Endothelial cell of umbilical vein (primary cell): Measurements from ENCODE around the gene RPS27. TPM values are rescaled to one million over a fixed set of nuclear protein-coding genes. Genes with fewer than 3 reads are reported as not detected.
A peak's percentile ranks its signal among the peaks of the same experiment; 100 is the strongest.

ENCODE experiments used
- BruUV-seq: library from RNA; stranded (reverse); fragments of 400-500 nt; replicated peaks from 2 replicates; lab custom pipeline; 2021; lab: Mats Ljungman, UMichigan
- CTCF ChIA-PET: fragments of 300-600, 350-600 bp; sonication (Branson Sonifier 250); formaldehyde crosslinking; loops from one replicate; lab custom pipeline; 2021; ENCODE audit warnings: antibody characterized with exemption, inconsistent platforms; lab: Charles Lee
- POLR2A ChIA-PET: fragments of 300-600, 350-600 bp; sonication (Branson Sonifier 250); formaldehyde crosslinking; loops from one replicate; lab custom pipeline; 2021; ENCODE audit warnings: antibody characterized with exemption, inconsistent platforms; lab: Charles Lee
- DNase-seq: peaks from one replicate; pipeline ENCODE4 v3.0.0-alpha.2; 2011; ENCODE audit warnings: low read depth, low spot score
- FAIRE-seq: peaks from 2 replicates; lab custom pipeline; 2011; peaks lifted over from hg19 to GRCh38; lab: Jason Lieb, UNC
- H2AFZ ChIP-seq: 2 replicates; pipeline ENCODE4 v1.6.0; 2012; ENCODE audit warnings: low read depth, low read length, control low read depth, inconsistent platforms
- H3K27ac ChIP-seq: 2 replicates; pipeline ENCODE4 v1.5.1; 2011; ENCODE audit warnings: low read depth, mild to moderate bottlenecking, control low read depth, low read length, moderate library complexity; ENCODE audit not compliant: insufficient read depth
- H3K27me3 ChIP-seq, 2 experiments: 2 replicates each; pipeline versions ENCODE4 v1.6.0 to v1.6.1; 2011; ENCODE audit warnings: low read length in 2 of 2, mixed read lengths in 1 of 2; ENCODE audit not compliant: control insufficient read depth in 2 of 2, insufficient read depth in 2 of 2
- H3K36me3 ChIP-seq, 2 experiments: 2 replicates in 1 of 2; 3 replicates in 1 of 2; pipeline ENCODE4 v1.5.1; 2011; ENCODE audit warnings: low read length in 2 of 2, mild to moderate bottlenecking in 1 of 2, moderate library complexity in 1 of 2; ENCODE audit not compliant: control insufficient read depth in 2 of 2, insufficient read depth in 2 of 2; ENCODE audit errors: extremely low read depth in 1 of 2
- H3K4me1 ChIP-seq: 3 replicates; pipeline ENCODE4 v1.5.1; 2011; ENCODE audit warnings: mild to moderate bottlenecking, low read length; ENCODE audit not compliant: control insufficient read depth, insufficient read depth; ENCODE audit errors: extremely low read depth
- H3K4me2 ChIP-seq: 2 replicates; pipeline ENCODE4 v1.6.1; 2011; ENCODE audit warnings: low read length, control low read depth, mixed read lengths; ENCODE audit not compliant: insufficient read depth
- H3K4me3 ChIP-seq, 3 experiments: fragments of 200-600 bp in 1 of 3; sonication (generic), shearing (Covaris generic) in 1 of 3; replicated peaks in 1 of 3; 2 replicates each; pipeline ENCODE4 v1.5.1; 2011 to 2016; ENCODE audit warnings: control low read depth in 3 of 3, low read length in 3 of 3, mild to moderate bottlenecking in 2 of 3, inconsistent platforms in 1 of 3, low read depth in 1 of 3, moderate library complexity in 1 of 3; ENCODE audit not compliant: insufficient read depth in 1 of 3
- H3K79me2 ChIP-seq: 2 replicates; pipeline ENCODE4 v1.6.0; 2012; ENCODE audit warnings: low read length, inconsistent platforms; ENCODE audit not compliant: control insufficient read depth, insufficient read depth
- H3K9ac ChIP-seq: replicated peaks from 2 replicates; pipeline ENCODE3; 2011; ENCODE audit warnings: low read length, control low read depth; ENCODE audit not compliant: insufficient read depth; ENCODE audit errors: extremely low read depth
- H3K9me1 ChIP-seq: replicated peaks from 3 replicates; pipeline ENCODE4 v1.6.0; 2011; ENCODE audit warnings: mild to moderate bottlenecking, low read length; ENCODE audit not compliant: control insufficient read depth, insufficient read depth; ENCODE audit errors: extremely low read depth
- H3K9me3 ChIP-seq: replicated peaks from 2 replicates; pipeline ENCODE4 v1.5.1; 2012; ENCODE audit warnings: low read length, inconsistent platforms; ENCODE audit not compliant: control insufficient read depth, insufficient read depth
- H4K20me1 ChIP-seq: replicated peaks from 2 replicates; pipeline ENCODE3; 2011; ENCODE audit warnings: mild to moderate bottlenecking, low read length; ENCODE audit not compliant: control insufficient read depth, insufficient read depth; ENCODE audit errors: extremely low read depth
- EZH2 ChIP-seq: IDR thresholded peaks from 2 replicates; pipeline ENCODE4 v1.6.1; 2012; ENCODE audit warnings: borderline replicate concordance, low read depth, mild to moderate bottlenecking, moderate library complexity, low read length, inconsistent platforms; ENCODE audit not compliant: severe bottlenecking
- FOS ChIP-seq: IDR thresholded peaks from 2 replicates; pipeline ENCODE4 v1.6.1; 2011; ENCODE audit warnings: mild to moderate bottlenecking, low read length, moderate library complexity, borderline replicate concordance; ENCODE audit not compliant: insufficient read depth
- GATA2 ChIP-seq: IDR thresholded peaks from 2 replicates; pipeline ENCODE4 v1.7.0; 2011; ENCODE audit warnings: low read depth, mild to moderate bottlenecking, moderate library complexity, mixed read lengths, low read length; ENCODE audit not compliant: insufficient read length, insufficient read depth
- JUN ChIP-seq: IDR thresholded peaks from 2 replicates; pipeline ENCODE4 v1.6.1; 2011; ENCODE audit warnings: borderline replicate concordance, low read depth; ENCODE audit not compliant: insufficient read length, insufficient read depth
- MYC ChIP-seq: IDR thresholded peaks from one replicate; pipeline ENCODE4 v1.6.1; 2011; ENCODE audit warnings: mild to moderate bottlenecking, low read depth, low read length
- POLR2A ChIP-seq: IDR thresholded peaks from 2 replicates; pipeline ENCODE4 v1.6.1; 2012; ENCODE audit warnings: low read depth, mild to moderate bottlenecking, control low read depth, low read length
- POLR2AphosphoS5 ChIP-seq: IDR thresholded peaks from 2 replicates; pipeline ENCODE4 v1.6.1; 2012; ENCODE audit warnings: low read depth, mild to moderate bottlenecking, control low read depth, low read length, moderate library complexity; ENCODE audit not compliant: insufficient read depth
- dilution Hi-C: fragments of 300-500 bp; cut with MboI; formaldehyde crosslinking; loops from one replicate; pipeline ENCODE4 v1.15.0; 2019; ENCODE audit warnings: low sequenced_read_pairs; ENCODE audit not compliant: extremely low pct_ligation_motif_present
- intact Hi-C: fragments of 100-400 bp; cut with micrococcal nuclease; formaldehyde crosslinking; loops from one replicate; pipeline ENCODE4 v1.10.0; 2022
- polyA plus RNA-seq, 4 experiments: library from polyadenylated mRNA; depleted of rRNA in 3 of 4; stranded (reverse) in 3 of 4; unstranded in 1 of 4; fragments of >200 nt; gene quantifications; 2 replicates each; pipeline versions ENCODE4 v1.2.1 to v1.2.3, GENCODE V29; 2011 to 2012; ENCODE audit warnings: missing spikeins in 1 of 4
- total RNA-seq: library from RNA; stranded (reverse); gene quantifications from 2 replicates; pipeline ENCODE4 v1.2.3, GENCODE V29; 2021
- TF ChIP-seq, protein P1 (sequence below): IDR thresholded peaks from 2 replicates; pipeline ENCODE4 v1.6.1; 2011; ENCODE audit not compliant: insufficient read depth, insufficient read length
- TF ChIP-seq, protein P2 (sequence below), 2 donors: IDR thresholded peaks; 1 replicate in 1 of 2; 2 replicates in 1 of 2; pipeline ENCODE4 v1.5.1; 2011; ENCODE audit warnings: low read length in 2 of 2, mild to moderate bottlenecking in 2 of 2, moderate library complexity in 2 of 2, control low read depth in 1 of 2, inconsistent platforms in 1 of 2, low read depth in 1 of 2; ENCODE audit not compliant: insufficient read depth in 1 of 2; ENCODE audit errors: extremely low read depth in 1 of 2

RPS27 gene
- total and polyA plus RNA-seq, 2 donors (not counting 3 experiments of a cell fraction or from before 2014, with no cell fraction given): 1,120 to 1,521 TPM

DNA sequence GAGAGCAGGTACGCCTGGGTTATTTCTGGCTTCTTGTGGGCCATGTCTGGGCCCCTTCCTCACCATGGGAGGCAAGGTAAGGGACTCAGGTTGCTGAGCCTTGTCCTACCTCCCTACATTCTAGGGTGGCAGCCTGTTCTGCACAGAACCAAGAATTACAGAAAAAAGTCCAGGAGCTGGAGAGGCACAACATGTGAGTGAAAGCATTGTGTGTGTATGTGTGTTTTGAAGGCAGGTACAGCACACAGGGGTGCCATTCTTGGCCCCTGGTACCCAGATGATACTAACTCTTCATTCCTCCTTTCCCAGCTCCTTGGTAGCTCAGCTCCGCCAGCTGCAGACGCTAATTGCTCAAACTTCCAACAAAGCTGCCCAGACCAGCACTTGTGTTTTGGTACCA, 17.5 kb upstream of the RPS27 start:
- dilution Hi-C loops (no loop called here), intact Hi-C loops (no loop called here)
- Histone ChIP-seq H3K9me3 (no peaks in the 10 kb centered on the region), H4K20me1 (no peaks in the 10 kb centered on the region), H2AFZ (no peak overlapping the region), H3K9ac (no peak overlapping the region), H3K27ac (no peak overlapping the region), H3K79me2 (peaks cover 16% of the 10 kb centered on the region), H3K27me3 (no peaks in the 10 kb centered on the region), H3K4me3 (no peak overlapping the region), H3K4me1 (peaks cover 14% of the 10 kb centered on the region), H3K9me1 (no peaks in the 10 kb centered on the region), H3K4me2 (no peak overlapping the region), H3K36me3 (peaks cover 3 to 13% of the 10 kb centered on the region in 2 experiments)
- CTCF ChIA-PET: interaction anchor here (1.1 kb wide), 1 partner anchor 27 kb away, joined by 3 read pairs; the partner anchor contains the start of gene DENND4B
- POLR2A ChIA-PET: no interaction called here
- DNase-seq: no peak
- TF ChIP-seq POLR2A: peak; percentile 34
- no peak for TF ChIP-seq JUN
- BruUV-seq: no TSS peak
- no peak for FAIRE-seq

DNA sequence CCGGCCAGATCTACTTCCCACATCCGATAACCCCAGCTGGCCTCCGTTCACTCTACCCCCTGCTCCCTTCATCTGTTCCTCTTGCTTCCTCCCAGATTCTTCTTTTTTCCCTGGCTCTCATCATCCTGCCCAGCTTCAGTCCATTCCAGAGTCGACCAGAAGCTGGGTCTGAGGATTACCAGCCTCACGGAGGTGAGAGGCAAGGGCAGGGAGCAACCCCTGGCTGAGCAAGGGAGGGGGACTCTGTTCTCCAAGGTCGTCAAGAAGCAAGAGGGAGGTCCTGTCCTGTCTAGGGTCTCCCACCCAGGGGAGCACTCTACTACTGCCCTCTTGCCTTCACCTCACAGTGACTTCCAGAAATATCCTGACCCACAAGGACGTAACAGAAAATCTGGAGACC, 17.0 kb upstream of the RPS27 start:
- no peak for TF ChIP-seq JUN
- no peak for TF ChIP-seq EZH2
- TF ChIP-seq FOS: no peak
- TF ChIP-seq POLR2AphosphoS5: no peak
- TF ChIP-seq, protein P1, sequence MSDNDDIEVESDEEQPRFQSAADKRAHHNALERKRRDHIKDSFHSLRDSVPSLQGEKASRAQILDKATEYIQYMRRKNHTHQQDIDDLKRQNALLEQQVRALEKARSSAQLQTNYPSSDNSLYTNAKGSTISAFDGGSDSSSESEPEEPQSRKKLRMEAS: no peak
- no peak for TF ChIP-seq MYC
- TF ChIP-seq, protein P2, sequence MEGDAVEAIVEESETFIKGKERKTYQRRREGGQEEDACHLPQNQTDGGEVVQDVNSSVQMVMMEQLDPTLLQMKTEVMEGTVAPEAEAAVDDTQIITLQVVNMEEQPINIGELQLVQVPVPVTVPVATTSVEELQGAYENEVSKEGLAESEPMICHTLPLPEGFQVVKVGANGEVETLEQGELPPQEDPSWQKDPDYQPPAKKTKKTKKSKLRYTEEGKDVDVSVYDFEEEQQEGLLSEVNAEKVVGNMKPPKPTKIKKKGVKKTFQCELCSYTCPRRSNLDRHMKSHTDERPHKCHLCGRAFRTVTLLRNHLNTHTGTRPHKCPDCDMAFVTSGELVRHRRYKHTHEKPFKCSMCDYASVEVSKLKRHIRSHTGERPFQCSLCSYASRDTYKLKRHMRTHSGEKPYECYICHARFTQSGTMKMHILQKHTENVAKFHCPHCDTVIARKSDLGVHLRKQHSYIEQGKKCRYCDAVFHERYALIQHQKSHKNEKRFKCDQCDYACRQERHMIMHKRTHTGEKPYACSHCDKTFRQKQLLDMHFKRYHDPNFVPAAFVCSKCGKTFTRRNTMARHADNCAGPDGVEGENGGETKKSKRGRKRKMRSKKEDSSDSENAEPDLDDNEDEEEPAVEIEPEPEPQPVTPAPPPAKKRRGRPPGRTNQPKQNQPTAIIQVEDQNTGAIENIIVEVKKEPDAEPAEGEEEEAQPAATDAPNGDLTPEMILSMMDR (IDR thresholded peaks at IDR 0.05; ENCODE audit: extremely low read depth in 1 of 2, insufficient read depth in 1 of 2, low read depth in 1 of 2, low read length in 2 of 2): no peak
- TF ChIP-seq POLR2A: no peak
- no peak for TF ChIP-seq GATA2
- CTCF ChIA-PET: interaction anchor here (1.1 kb wide), 1 partner anchor 27 kb away, joined by 3 read pairs; the partner anchor contains the start of gene DENND4B
- Histone ChIP-seq H3K4me1 (peaks cover 10% of the 10 kb centered on the region), H3K27ac (no peak overlapping the region), H3K36me3 (peaks cover 3 to 13% of the 10 kb centered on the region in 2 experiments), H2AFZ (no peak overlapping the region), H3K9me1 (no peaks in the 10 kb centered on the region), H3K9me3 (no peaks in the 10 kb centered on the region), H3K9ac (no peak overlapping the region), H3K4me3 (no peak overlapping the region), H3K79me2 (peaks cover 16% of the 10 kb centered on the region), H3K4me2 (no peak overlapping the region), H3K27me3 (no peaks in the 10 kb centered on the region), H4K20me1 (no peaks in the 10 kb centered on the region)
- FAIRE-seq: no peak
- POLR2A ChIA-PET: no interaction called here
- DNase-seq: no peak
- intact Hi-C loops: no loop called here
- no TSS peak for BruUV-seq
- dilution Hi-C loops: no loop called here
